ENCODE results near the gene ZSWIM8. TPM values are rescaled to one million over a fixed set of nuclear protein-coding genes. Genes with fewer than 3 reads are reported as not detected.

ZSWIM8 gene
- total and polyA plus RNA-seq, 10 of the 15 experiments (the other 5 are each of a cell fraction or from before 2014, with no cell fraction given): 7.8 to 47.1 (median 23.6) TPM

DNA sequence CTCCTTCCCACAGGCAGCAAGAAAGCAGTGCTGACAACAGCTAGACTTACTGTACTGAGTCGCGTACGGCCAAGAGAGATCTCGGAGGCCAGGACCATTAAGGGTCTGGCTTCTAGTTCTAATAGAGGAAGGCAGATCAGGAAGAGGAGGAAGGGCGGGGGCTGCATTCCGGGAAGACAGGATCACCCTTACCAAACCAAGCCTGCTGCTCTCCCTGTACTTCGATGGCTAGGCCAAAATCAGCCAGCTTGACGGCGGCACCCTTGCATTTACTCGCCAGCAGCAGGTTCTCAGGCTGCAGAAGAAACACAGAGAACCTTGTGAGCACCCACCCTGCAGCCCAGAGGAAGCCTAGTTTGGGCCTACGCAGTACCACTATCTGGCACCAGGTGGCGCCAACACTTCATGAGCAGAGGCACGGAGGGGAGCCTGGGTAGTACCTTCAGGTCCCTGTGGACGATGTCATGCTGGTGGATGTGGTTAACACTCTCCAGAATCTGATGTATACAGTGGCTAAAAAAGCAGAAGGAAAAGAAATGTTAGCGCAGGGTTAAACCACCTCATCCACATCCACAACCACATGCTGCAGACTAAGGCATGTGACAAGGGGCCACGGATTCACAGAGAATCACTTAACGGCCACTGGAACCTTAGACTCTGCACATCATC, 63.5 kb downstream of the ZSWIM8 start (continued):
- TF ChIP-seq MYC (IDR thresholded peaks at IDR 0.05; ENCODE audit: insufficient read depth, insufficient read length, insufficient replicate concordance, low read length, severe bottlenecking) (no peak), LARP7 (IDR thresholded peaks at IDR 0.05) (0 out of 2 replicates have a peak, but pooled peaks have one; percentile 40), MTA3 (IDR thresholded peaks at IDR 0.05; ENCODE audit: borderline replicate concordance, low read length) (no peak), ASH2L (IDR thresholded peaks at IDR 0.05; ENCODE audit: borderline replicate concordance, low read depth) (no peak), POLR2A (IDR thresholded peaks at IDR 0.05; ENCODE audit: low read depth, low read length) (no peak), SUPT20H (IDR thresholded peaks at IDR 0.05; ENCODE audit: borderline replicate concordance, control insufficient read depth, low read depth, low read length) (no peak), BHLHE40 (IDR thresholded peaks at IDR 0.05; ENCODE audit: borderline replicate concordance in 1 of 2, low read depth in 2 of 2, low read length in 1 of 2) (peak; percentile 91 to 96), ZZZ3 (IDR thresholded peaks at IDR 0.05; ENCODE audit: control insufficient read depth, insufficient read length, low read depth) (no peak), NFYA (IDR thresholded peaks at IDR 0.05; ENCODE audit: borderline replicate concordance, low read depth, low read length) (no peak), RFX5 (IDR thresholded peaks at IDR 0.05; ENCODE audit: low read depth, low read length) (no peak), HDAC2 (IDR thresholded peaks at IDR 0.05) (no peak), HCFC1 (IDR thresholded peaks at IDR 0.05; ENCODE audit: low read length) (peak; percentile 8; the same call in 1 of the 2 replicates), POU2F2 (IDR thresholded peaks at IDR 0.05; ENCODE audit: borderline replicate concordance, low read depth, low read length) (peak; percentile 41; the same call in 1 of the 3 replicates), MAX (IDR thresholded peaks at IDR 0.05; ENCODE audit: low read depth, low read length) (peak; percentile 19; the same call in 1 of the 2 replicates), RELB (IDR thresholded peaks at IDR 0.05; ENCODE audit: low read depth) (peak; percentile 96), POLR2AphosphoS5 (IDR thresholded peaks at IDR 0.05; ENCODE audit: low read length) (no peak), EED (IDR thresholded peaks at IDR 0.05; ENCODE audit: low read depth) (peak; percentile 84), NR2F1 (conservative IDR thresholded peaks at IDR 0.05) (peak; percentile 98), CHD2 (IDR thresholded peaks at IDR 0.05; ENCODE audit: borderline replicate concordance, low read depth, low read length) (peak; percentile 82; the same call in 1 of the 2 replicates), CHD1 (IDR thresholded peaks at IDR 0.05; ENCODE audit: low read depth, low read length) (peak; percentile 48; the same call in 1 of the 2 replicates)
- TF ChIP-seq, protein P1, sequence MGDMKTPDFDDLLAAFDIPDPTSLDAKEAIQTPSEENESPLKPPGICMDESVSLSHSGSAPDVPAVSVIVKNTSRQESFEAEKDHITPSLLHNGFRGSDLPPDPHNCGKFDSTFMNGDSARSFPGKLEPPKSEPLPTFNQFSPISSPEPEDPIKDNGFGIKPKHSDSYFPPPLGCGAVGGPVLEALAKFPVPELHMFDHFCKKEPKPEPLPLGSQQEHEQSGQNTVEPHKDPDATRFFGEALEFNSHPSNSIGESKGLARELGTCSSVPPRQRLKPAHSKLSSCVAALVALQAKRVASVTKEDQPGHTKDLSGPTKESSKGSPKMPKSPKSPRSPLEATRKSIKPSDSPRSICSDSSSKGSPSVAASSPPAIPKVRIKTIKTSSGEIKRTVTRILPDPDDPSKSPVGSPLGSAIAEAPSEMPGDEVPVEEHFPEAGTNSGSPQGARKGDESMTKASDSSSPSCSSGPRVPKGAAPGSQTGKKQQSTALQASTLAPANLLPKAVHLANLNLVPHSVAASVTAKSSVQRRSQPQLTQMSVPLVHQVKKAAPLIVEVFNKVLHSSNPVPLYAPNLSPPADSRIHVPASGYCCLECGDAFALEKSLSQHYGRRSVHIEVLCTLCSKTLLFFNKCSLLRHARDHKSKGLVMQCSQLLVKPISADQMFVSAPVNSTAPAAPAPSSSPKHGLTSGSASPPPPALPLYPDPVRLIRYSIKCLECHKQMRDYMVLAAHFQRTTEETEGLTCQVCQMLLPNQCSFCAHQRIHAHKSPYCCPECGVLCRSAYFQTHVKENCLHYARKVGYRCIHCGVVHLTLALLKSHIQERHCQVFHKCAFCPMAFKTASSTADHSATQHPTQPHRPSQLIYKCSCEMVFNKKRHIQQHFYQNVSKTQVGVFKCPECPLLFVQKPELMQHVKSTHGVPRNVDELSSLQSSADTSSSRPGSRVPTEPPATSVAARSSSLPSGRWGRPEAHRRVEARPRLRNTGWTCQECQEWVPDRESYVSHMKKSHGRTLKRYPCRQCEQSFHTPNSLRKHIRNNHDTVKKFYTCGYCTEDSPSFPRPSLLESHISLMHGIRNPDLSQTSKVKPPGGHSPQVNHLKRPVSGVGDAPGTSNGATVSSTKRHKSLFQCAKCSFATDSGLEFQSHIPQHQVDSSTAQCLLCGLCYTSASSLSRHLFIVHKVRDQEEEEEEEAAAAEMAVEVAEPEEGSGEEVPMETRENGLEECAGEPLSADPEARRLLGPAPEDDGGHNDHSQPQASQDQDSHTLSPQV (IDR thresholded peaks at IDR 0.05): peak; percentile 90
- TF ChIP-seq, protein P2, sequence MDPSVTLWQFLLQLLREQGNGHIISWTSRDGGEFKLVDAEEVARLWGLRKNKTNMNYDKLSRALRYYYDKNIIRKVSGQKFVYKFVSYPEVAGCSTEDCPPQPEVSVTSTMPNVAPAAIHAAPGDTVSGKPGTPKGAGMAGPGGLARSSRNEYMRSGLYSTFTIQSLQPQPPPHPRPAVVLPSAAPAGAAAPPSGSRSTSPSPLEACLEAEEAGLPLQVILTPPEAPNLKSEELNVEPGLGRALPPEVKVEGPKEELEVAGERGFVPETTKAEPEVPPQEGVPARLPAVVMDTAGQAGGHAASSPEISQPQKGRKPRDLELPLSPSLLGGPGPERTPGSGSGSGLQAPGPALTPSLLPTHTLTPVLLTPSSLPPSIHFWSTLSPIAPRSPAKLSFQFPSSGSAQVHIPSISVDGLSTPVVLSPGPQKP (IDR thresholded peaks at IDR 0.05; ENCODE audit: low read depth, low read length): no peak
- TF ChIP-seq, protein P3, sequence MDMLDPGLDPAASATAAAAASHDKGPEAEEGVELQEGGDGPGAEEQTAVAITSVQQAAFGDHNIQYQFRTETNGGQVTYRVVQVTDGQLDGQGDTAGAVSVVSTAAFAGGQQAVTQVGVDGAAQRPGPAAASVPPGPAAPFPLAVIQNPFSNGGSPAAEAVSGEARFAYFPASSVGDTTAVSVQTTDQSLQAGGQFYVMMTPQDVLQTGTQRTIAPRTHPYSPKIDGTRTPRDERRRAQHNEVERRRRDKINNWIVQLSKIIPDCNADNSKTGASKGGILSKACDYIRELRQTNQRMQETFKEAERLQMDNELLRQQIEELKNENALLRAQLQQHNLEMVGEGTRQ (IDR thresholded peaks at IDR 0.05; ENCODE audit: borderline replicate concordance, low read depth, low read length): peak; percentile 44; the same call in 1 of the 2 replicates

All from GM12878 (cell line).